GM12878 (cell line): Measurements from ENCODE around the gene CPVL.

Source experiments
- CBFB ChIP-seq: IDR thresholded peaks from 2 replicates; pipeline ENCODE4 v1.6.1; 2016; ENCODE audit warnings: antibody characterized with exemption, low read depth
- CTCF ChIP-seq, 3 experiments: IDR thresholded peaks in 2 of 3; conservative IDR thresholded peaks in 1 of 3; 2 replicates each; pipeline ENCODE4 v1.5.1; 2011; ENCODE audit warnings: low read depth in 3 of 3, low read length in 3 of 3, mild to moderate bottlenecking in 3 of 3, control low read depth in 2 of 3, moderate library complexity in 2 of 3, inconsistent platforms in 1 of 3, mixed read lengths in 1 of 3; ENCODE audit not compliant: control insufficient read depth in 2 of 3, insufficient read depth in 1 of 3; ENCODE audit errors: extremely low read depth in 1 of 3
- EZH2 ChIP-seq: IDR thresholded peaks from 2 replicates; pipeline ENCODE4 v1.6.1; 2012; ENCODE audit warnings: low read depth, mild to moderate bottlenecking, control low read depth, inconsistent platforms, low read length, borderline replicate concordance; ENCODE audit not compliant: control insufficient read depth
- FOXM1 ChIP-seq: IDR thresholded peaks from 2 replicates; pipeline ENCODE4 v1.6.1; 2012; ENCODE audit warnings: low read depth, mild to moderate bottlenecking, inconsistent platforms, low read length, moderate library complexity
- HDAC6 ChIP-seq: fragments of 200-600 bp; sonication (generic); IDR thresholded peaks from one replicate; pipeline ENCODE4 v1.8.0; 2017; ENCODE audit warnings: antibody characterized with exemption; ENCODE audit not compliant: unreplicated experiment
- KAT2A ChIP-seq: conservative IDR thresholded peaks from 2 replicates; pipeline ENCODE4 v1.6.1; 2011; ENCODE audit warnings: low read depth, low read length; ENCODE audit not compliant: control insufficient read depth
- MAX ChIP-seq: IDR thresholded peaks from 2 replicates; pipeline ENCODE4 v1.6.1; 2012; ENCODE audit warnings: low read depth, low read length, improper control_type of control experiment
- NR2C2 ChIP-seq: IDR thresholded peaks from 2 replicates; pipeline ENCODE4 v1.6.1; 2011; ENCODE audit warnings: borderline replicate concordance, low read depth; ENCODE audit not compliant: control insufficient read depth, insufficient read length
- RAD21 ChIP-seq: IDR thresholded peaks from 2 replicates; pipeline ENCODE4 v1.6.1; 2011; ENCODE audit warnings: mild to moderate bottlenecking, low read depth, low read length, moderate library complexity; ENCODE audit not compliant: insufficient read depth
- RCOR1 ChIP-seq: conservative IDR thresholded peaks from 2 replicates; pipeline ENCODE4 v1.6.1; 2012; ENCODE audit warnings: low read depth, low read length, improper control_type of control experiment
- RFX5 ChIP-seq: IDR thresholded peaks from 2 replicates; pipeline ENCODE4 v1.6.1; 2011; ENCODE audit warnings: low read depth, low read length, improper control_type of control experiment
- SUZ12 ChIP-seq: fragments of 200-600 bp; sonication (generic); IDR thresholded peaks from one replicate; pipeline ENCODE4 v1.6.1; 2018; ENCODE audit warnings: antibody characterized with exemption, mild to moderate bottlenecking; ENCODE audit not compliant: unreplicated experiment
- TAF1 ChIP-seq: IDR thresholded peaks from 2 replicates; pipeline ENCODE4 v1.6.1; 2011; ENCODE audit warnings: mild to moderate bottlenecking, low read depth, low read length, borderline replicate concordance
- ZNF274 ChIP-seq: IDR thresholded peaks from one replicate; pipeline ENCODE4 v1.8.0; 2011; ENCODE audit not compliant: insufficient read length, insufficient read depth

GRCh38 chr7:29038463-29038862, 107.9 kb downstream of the CPVL start:
- TF ChIP-seq RFX5 (no peak), TAF1 (no peak), KAT2A (no peak), RCOR1 (no peak), ZNF274 (no peak), CBFB (no peak), SUZ12 (no peak), CTCF (IDR thresholded peaks at IDR 0.05 in 2 of 3, conservative IDR thresholded peaks at IDR 0.05 in 1 of 3; ENCODE audit: control insufficient read depth in 2 of 3, extremely low read depth in 1 of 3, insufficient read depth in 1 of 3, low read depth in 3 of 3, low read length in 3 of 3) (no peak), FOXM1 (no peak), EZH2 (no peak), HDAC6 (no peak), MAX (no peak), RAD21 (no peak), NR2C2 (no peak)
